HG03565 (cell line): ENCODE data around the gene PER2.
A peak's percentile ranks its signal among the peaks of the same experiment; 100 is the strongest.

Source experiments
- ATAC-seq: cut with Tn5 transposase; IDR thresholded peaks from one replicate; pipeline ENCODE4 v1.9.1; 2021; ENCODE audit warnings: mild to moderate bottlenecking, moderate library complexity; ENCODE audit not compliant: unreplicated experiment

PER2 gene

DNA sequence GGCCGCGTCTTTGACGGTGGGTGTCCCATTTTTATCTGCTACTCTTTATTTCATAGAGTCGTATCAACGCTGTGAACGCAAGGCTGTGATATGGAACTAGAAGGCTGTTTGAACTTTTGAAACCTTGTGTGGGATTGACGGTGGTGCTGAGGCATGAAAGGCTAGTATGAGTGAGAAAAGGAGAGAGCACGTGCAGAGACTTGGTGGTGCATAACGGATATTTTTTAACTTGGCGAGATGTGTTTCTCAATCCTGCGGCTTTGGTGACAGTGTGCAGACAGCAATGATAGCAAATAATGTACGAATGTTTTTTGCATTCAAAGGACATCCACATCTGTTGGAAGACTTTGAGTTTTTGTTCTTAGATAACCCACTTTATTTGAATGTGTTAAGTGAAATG, 54.8 kb downstream of the PER2 start:
- ATAC-seq: no peak

DNA sequence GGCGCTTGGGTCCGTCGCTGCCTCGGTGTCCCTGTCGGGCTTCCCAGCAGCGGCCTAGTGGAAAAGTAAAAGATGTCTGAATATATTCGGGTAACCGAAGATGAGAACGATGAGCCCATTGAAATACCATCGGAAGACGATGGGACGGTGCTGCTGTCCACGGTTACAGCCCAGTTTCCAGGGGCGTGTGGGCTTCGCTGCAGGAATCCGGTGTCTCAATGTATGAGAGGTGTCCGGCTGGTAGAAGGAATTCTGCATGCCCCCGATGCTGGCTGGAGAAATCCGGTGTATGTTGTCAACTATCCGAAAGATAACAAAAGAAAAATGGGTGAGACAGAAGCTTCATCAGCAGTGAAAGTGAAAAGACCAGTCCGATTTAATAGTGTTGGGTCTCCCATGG, 56.6 kb downstream of the PER2 start:
- no peak for ATAC-seq

DNA sequence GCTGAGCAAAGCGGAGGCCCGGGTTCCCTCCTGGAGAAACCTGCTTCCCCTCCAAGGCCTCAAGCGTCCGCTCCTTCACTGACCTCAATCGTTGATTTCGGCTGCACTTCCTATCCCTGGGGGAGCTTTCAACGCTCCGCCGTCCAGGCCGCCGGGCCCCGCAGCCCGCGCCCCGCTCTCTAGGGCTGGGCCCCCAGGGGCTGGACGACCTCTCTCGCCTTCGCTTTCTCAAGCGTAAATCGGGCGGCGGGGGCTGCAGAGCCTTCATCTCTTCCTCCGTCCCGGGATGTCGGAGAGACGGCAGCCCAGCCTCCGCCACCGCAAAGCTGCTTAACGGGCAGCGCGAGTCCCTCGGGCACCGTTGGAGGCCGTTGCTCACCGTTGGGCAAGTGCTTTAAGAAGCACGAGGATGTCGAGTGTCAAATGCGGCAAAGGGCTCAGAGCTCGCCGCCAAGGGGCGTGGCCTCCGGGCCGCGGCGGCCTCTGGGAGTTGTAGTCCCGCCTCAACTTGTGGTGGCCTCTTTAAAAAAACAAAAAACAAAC, 57.1 kb downstream of the PER2 start:
- ATAC-seq: no peak

DNA sequence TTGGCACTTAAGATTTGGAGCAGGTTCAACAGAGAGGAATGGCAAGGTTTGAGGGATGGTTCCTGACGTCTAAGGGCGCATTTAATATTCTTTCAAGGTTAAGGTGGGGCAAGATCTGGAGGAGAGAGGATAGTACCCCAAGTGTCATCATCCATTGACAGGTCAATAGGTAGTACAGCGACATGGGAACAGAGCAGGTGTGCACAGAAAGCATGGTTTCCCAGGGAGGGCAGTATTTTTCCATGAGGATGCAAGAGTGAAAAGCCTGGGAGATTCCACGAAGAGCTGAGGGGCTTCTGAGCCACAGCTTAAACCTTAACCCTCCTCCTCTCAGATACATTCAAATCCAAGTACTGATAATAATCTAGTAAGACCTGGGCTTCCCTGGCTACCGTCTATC, 57.7 kb downstream of the PER2 start:
- no peak for ATAC-seq

DNA sequence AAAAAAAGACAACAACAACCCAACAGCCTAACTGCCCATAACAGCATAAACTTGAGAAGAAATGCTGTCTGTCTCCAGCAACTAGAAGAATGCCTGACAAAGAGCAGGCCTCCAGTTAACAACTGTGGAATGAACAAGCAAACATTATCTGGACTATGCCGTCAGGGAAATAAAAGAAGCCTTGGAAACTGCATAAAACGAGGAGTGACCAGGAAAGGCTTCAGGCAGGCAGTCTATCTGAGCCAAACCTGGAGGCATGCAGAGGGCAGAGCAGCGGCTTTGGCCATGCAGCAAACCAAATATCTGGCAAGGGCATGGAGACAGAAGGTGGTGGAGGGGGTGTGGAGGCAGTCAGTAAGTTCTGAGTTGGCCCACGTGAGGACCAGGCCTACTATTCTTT, 59.7 kb downstream of the PER2 start:
- no peak for ATAC-seq

DNA sequence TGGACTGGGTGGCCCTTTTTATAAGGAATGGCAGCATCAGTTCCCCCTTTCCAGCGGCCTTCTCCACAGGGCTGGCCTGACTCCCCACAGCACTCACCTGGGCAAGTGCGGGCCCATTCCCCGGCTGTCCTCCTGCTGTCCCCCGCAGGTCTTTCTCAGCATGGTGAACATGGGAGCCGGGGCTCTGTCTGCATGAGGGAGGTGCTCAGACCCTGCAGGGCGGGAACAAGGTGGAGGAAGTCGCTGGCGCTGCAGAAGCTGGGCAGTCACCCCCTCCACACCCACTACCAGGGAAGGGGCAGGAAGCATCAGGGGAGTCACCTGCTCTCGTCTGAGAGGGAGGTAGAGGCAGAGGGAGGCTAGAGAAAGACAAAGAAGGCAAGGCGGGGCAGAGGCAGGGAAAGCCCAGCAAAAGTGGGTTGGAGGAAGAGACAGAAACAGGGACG, 60.8 kb downstream of the PER2 start:
- no peak for ATAC-seq

DNA sequence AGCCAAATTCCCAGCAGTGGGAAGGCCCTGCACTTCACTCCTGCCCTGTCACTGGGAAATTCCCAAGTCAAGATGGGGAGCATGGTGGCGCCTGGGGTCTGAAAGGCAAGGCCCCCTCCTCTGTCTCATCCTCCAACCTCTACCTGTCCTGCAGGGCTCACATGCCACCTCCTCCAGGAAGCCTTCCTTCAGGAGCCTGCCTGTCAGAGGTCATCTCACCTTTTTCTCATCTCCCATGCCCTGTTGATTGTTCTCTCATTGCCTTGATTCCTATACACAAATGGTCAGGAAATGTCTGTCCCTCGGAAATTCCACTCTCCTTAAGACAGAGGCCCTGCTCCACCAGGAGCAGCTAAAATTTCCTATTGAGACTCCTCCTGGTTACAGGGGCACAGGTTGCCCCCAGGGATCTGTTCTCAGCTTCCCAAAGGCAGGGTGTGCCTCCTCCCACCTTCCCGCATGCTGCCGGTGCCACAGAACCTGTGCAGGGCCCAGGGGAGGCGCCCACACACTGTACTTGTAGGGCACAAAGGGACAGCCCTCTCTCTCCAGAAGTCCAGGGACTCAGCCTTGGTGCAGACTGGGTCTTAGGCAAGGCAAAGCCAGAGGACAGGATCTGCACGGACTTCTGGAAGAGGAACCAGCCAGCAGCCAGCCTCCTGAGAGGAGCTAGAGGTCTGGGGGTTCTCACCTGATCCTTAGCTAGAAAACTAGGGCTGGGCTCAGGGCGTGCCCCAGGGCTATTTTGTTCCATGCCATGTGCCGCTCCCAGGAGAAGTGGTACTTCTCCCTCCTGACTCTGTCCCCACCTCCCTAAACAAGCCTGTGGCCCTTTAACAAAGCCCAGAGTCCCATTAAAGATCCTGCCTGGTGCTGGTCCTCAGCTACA, 61.5 kb downstream of the PER2 start:
- ATAC-seq: no peak

DNA sequence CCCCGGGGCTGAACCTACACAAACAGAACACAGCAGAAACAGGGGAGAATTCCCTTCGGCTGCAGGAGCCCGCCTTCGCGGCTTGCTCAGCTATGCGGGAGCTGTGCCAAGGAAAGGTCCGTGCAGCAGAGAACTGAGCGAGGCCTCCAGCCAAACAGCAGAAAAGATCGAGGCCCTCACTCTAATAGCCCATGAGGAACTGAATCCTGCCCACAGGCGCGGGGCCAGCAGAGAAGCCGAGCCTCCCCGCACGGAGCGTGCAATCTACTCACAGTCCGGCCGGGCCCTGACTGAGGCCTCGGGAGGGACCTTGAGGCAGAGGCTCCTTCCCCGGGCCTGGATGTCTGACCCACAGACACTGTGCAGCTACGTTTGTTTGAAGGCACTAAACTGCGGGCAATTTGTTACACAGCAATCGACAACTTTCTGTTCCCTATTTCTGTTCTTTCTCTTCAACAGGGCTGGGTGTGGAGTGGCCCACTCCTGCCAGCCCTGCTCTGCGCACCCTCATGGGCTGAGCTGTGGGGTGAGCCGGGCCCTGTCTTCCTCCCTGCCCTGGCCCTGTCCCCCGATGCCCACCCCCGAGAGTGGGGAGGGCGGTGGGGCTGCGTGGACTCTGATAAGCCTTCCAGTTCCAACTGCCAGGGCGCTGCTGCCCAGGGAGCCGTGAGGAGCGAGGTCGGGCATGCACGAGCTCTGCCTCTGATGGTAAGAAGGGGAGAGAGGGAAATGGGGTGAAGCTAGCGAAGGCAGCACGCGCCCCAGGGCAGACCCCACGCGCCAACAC, 62.3 kb downstream of the PER2 start:
- ATAC-seq: no peak

DNA sequence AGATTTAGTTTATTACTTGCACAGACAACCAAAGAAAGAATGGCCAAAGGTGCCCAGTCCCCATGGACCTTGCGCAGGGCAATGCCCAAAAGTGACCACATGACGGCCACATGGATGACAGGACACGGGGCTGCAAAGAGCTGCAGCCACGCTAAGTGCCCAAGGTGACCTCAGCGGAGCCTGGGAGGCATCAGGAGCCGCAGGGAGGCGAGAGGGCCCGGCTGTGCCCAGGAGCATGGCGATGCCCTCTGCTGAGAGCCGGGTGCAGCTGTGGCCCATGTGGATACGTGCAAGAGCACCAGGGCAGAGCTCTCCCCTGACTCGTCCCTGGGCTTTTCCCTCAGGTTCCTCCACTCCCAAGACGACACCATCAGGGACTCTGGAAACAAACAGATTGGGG, 63.3 kb downstream of the PER2 start:
- ATAC-seq: no peak

DNA sequence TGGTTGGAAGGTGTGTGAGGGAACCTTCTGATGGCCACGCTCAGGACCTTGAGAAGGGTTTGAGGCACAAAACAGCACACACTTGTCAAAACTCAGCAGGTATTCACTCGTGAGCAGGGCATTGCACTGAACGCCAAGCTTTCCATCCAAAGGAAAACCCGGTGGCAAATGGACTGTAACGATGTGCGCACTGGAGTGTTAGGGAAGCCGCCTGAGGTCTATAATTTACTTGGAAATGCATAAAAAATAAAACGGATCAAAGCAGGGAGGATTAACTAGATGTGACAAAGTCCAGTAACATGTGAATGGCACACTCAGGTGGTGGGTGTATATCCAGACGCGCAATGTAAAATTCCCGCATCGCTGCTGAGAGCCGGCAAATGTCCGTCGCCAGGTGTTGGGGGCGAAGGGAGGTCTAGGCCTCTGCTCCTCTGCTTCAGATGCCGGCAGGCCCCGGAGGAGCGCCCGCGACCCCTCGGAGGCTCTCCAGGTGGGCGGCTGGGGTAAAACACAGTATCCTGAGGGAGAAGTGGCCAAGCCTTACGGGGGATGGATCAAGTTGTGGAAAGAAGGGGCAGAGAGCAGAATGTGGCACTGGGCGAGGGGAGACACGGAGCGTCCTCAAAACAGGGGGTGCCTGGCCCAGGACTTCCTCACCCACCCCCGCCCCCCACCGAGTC, 63.9 kb downstream of the PER2 start:
- no peak for ATAC-seq

DNA sequence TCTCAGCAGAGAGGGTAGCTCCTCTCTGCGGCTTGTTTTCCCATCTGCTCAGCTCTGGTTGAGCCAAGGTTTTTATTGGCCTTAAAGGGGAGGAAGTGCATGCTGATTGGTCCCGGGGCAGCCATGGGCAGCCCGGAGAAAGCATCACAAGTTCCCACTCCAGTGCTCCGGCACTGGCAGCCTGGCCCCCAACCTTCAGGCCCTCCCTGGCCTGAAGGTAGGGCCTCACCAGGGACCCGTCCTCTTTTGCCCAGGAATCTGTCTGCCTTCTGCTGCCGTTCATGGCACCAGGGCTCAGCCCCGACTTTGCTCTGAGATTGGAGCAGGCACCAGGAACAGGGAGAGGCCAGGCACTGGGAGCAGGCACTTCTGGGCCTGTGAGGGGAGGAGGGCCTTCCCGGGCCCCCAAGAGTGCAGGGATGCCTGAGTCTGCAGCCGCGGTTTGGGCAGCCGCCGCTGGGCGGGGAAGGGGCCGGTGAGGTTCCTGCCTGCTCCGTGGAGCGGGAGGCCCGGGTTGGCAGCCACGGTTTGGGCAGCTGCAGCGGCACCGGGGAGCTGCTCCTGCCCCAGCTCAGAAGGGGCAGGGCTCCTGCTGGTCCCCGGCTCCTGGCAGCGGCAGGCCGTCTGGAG, 67.4 kb downstream of the PER2 start:
- ATAC-seq: no peak

DNA sequence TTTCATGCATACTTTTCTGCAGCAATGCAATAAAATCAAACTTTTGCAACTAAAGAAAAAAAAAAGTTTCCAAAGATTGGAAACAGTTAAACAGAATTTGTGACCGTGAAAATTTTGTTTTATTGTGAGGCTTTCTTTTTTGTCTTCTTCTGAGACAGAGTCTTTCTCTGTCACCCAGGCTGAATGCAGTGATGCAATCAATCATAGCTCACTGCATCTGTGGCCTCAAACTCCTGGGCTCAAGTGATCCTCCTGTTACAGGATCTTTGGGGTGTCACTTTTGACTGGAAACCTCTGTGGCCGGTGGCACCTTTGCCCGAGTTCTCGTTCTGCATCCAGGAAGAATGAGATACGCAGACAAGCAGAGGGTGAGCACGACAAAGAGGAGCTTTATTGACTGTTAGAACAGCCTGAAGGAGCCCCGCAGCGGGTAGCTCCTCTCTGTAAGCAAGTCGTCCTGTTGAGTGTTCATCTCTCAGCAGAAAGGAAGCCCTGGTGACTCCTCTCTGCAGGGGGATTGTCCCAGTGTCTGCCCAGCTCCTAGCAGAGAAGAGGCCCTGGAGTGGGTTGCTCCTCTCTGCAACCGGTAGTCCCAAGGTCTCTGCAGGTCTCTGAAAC, 68.0 kb downstream of the PER2 start:
- no peak for ATAC-seq

DNA sequence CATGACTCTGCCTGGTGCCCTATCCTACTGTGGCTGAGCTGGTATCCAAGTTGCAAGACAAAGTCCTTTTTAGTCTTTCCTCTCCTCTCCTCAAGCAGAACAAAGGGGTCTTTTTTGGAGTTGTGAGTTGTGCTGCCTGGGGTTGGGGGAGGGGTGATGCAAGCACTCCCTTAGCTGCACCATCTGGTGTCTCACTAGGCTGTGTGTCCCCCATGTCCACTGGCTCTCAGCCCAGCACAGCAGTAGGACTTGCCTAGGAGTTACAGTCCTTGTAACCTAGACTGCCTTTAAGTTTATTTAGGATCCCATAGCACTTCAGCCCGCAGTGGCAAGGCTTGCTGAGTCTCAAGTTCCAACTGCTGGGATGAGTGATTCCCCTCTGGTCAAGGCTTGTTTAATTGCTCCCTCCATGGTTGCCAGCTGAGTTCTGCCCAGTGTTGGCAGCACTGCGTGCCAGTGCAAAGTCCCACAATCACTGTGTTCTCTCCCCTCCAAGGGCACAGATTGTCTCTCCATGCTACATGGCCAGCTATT, 71.7 kb downstream of the PER2 start:
- no peak for ATAC-seq

DNA sequence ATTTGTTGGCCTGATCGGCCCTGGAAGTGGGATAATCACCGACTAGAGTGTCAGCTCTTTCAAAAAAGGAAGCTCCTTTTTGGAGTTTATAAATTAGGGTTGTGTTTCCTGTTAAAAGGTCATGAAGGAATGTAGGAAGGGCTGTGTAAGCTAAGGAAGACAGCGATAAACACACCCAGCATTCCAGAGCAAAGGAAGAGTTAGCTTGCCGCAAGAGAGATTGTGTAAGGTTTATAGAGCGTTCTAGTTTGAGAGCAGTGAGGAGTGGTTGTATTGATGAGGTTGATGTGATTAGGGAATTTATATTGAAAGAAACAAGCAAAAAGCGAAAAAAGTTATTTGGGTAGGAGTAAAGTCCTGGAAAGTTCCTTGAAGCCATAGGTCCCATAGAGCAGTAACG, 81.4 kb downstream of the PER2 start:
- no peak for ATAC-seq

DNA sequence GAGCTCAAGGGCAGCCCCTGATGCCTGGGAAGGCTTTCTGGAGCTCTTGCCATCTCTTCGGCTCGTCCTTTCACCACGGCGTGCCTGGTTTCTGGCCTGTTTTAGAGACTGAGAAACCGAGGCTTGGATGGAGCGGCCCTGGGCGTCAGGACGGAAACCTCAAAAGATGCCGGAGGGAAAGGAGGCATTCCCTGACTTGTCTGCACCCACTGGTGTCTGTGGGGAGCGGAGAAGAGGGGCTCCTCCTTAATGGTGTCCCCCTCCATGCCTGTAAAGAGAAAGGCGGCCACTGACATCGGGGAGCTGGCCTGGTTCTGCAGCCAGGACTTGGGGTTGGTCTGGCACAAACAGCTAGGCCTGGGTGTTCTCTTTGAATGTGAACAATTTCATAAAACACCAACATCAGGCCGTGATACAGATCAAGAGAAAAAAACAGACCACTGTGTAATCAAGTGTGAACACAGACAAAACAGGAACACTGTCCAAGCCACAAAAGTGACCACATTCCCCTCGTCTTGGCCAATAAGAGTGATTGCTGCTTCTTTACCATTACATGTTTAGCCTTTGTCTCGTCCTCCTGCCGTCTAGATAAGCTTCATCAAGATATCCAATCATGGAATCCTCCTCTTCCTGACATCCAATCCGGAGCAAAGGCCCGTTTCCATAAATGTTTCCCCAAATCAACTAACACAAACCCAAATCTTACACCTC, 84.3 kb downstream of the PER2 start:
- no peak for ATAC-seq

DNA sequence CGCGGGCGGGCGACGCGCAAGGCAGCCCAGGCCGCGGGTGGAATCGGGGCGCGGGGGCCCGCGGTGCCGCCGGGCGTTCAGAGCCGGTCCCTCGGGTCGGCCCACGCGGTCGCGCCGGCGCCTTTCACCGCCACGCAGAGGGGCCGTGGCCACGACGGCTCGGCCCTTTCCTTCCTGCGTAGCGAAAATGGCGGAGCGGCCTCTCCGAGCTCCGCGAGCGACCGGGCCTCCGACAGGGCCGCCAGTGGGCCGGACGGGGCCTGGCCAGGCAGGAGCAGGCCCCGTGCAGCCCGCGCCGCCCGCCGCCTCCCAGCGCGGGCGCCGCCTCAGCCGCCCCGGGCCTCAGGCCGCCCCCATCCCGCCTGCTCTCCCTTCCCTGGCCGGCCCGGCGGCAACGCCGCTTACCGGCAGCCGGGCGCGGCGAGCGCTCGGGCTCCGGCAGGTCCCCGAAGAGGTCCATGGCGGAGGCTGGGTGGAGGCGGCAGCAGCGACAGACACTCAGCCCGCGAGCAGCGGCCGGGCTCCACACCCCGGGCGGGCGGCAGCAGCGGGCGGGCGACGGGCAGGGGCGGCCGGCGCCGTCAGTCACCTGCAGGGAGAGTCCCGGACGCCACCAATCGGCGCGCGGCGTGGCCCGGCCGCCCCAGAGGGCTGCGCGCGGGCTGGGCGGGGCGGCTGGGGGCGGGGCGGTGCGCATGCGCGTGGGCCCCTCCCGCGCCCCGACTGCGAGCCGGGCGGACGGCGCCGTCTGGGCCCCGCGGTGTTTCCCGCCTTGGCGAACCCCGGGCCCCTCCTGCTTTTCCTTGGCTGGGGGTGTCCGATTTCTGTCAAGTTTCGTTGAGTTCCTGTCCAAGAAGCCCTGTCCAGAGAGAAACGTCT, 85.1 kb downstream of the PER2 start, which contains the start of gene ILKAP:
ILKAP (minus strand) TSS at position 602 of the 879 bp plus-strand sequence; CDS start at position 460, 142 bp downstream.
- ATAC-seq: peak; percentile 84

DNA sequence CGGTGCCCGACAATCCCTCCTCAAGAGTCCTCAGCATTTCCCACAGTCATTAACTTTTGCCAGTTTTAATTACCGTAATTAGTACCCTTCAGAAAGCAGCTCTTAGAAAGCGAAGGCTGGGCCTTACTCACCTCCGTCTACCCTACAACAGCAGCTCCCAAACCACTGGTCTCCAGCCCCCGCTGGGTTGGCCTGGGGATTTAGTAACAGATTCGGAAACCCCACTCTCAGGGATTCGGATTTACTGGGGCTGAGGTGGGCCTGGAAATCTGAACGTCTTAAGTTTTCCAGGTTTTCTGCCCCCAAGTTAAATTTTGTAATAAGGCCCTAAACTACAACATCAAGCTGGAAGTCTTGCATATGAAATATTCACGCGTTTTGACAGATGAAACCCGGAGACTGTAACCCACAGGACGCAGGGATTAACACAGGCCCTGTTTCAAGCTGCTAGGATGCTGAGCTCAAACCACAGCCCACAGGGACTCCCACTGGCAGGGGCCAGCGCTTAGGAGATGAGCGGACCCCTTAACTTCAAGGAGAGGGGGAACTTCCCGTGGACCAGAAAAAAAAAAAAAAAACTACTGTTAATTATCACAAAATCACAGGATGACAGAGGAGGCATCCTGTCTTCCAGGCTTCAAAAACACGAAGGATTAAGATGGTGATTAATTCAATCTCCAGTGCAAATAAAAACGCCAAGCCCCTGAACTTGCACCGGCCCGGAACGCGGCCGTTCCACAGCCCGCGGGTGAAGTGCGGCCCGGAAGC, 85.9 kb downstream of the PER2 start:
- no peak for ATAC-seq
